H9 (cell line): Measurements from ENCODE around the gene GPAT3. TPM values are rescaled to one million over a fixed set of nuclear protein-coding genes. Genes with fewer than 3 reads are reported as not detected.
A peak's percentile ranks its signal among the peaks of the same experiment; 100 is the strongest.

Experiments
- DNase-seq: peaks from one replicate; pipeline ENCODE4 v3.0.0-alpha.2; 2017
- H2AFZ ChIP-seq: one replicate; pipeline ENCODE4 v1.6.1; 2013; ENCODE audit warnings: mild to moderate bottlenecking, low read length, control low read depth, moderate library complexity
- H2AK5ac ChIP-seq: 2 replicates; pipeline ENCODE4 v1.6.1; 2013; ENCODE audit warnings: low read length, control low read depth, mixed read lengths; ENCODE audit not compliant: insufficient read length
- H2BK120ac ChIP-seq: one replicate; pipeline ENCODE4 v1.6.1; 2013; ENCODE audit warnings: low read depth, mild to moderate bottlenecking, low read length, control low read depth, inconsistent platforms; ENCODE audit not compliant: poor library complexity, severe bottlenecking
- H2BK12ac ChIP-seq: 2 replicates; pipeline ENCODE4 v1.6.1; 2013; ENCODE audit warnings: low read length, control low read depth, mixed read lengths, low read depth; ENCODE audit not compliant: insufficient read length
- H2BK15ac ChIP-seq: 2 replicates; pipeline ENCODE4 v1.6.1; 2013; ENCODE audit warnings: low read depth, low read length, control low read depth
- H2BK20ac ChIP-seq: one replicate; pipeline ENCODE4 v1.6.1; 2013; ENCODE audit warnings: low read depth, mild to moderate bottlenecking, low read length, control low read depth, inconsistent platforms; ENCODE audit not compliant: poor library complexity, severe bottlenecking
- H2BK5ac ChIP-seq: 2 replicates; pipeline ENCODE4 v1.6.1; 2013; ENCODE audit warnings: low read length, control low read depth, mixed read lengths; ENCODE audit not compliant: insufficient read length
- H3K14ac ChIP-seq: 2 replicates; pipeline ENCODE4 v1.6.1; 2013; ENCODE audit warnings: low read length, control low read depth; ENCODE audit not compliant: insufficient read depth
- H3K18ac ChIP-seq: 2 replicates; pipeline ENCODE4 v1.6.1; 2013; ENCODE audit warnings: low read depth, mild to moderate bottlenecking, mixed read lengths, low read length, control low read depth; ENCODE audit not compliant: insufficient read length
- H3K23ac ChIP-seq: 2 replicates; pipeline ENCODE4 v1.6.1; 2013; ENCODE audit warnings: low read length, control low read depth, mixed read lengths, low read depth; ENCODE audit not compliant: insufficient read length
- H3K23me2 ChIP-seq: 2 replicates; pipeline ENCODE4 v1.6.1; 2013; ENCODE audit warnings: low read depth, mild to moderate bottlenecking, mixed read lengths, low read length, control low read depth; ENCODE audit not compliant: insufficient read length, poor library complexity, severe bottlenecking
- H3K27ac ChIP-seq: 2 replicates; pipeline ENCODE4 v1.5.1; 2013; ENCODE audit warnings: low read length, control low read depth, mixed read lengths, low read depth; ENCODE audit not compliant: insufficient read length
- H3K27me3 ChIP-seq: 2 replicates; pipeline ENCODE4 v1.6.1; 2013; ENCODE audit warnings: low read length, control low read depth, inconsistent platforms; ENCODE audit not compliant: insufficient read depth
- H3K4ac ChIP-seq: 2 replicates; pipeline ENCODE4 v1.6.1; 2013; ENCODE audit warnings: low read depth, mild to moderate bottlenecking, control low read depth, inconsistent platforms, low read length, moderate library complexity
- H3K4me1 ChIP-seq: 2 replicates; pipeline ENCODE4 v1.6.1; 2013; ENCODE audit warnings: low read length, control low read depth, inconsistent platforms; ENCODE audit not compliant: insufficient read depth
- H3K4me2 ChIP-seq: 2 replicates; pipeline ENCODE4 v1.6.1; 2013; ENCODE audit warnings: low read length, control low read depth, mixed read lengths; ENCODE audit not compliant: insufficient read length, insufficient read depth
- H3K56ac ChIP-seq: 2 replicates; pipeline ENCODE4 v1.6.1; 2013; ENCODE audit warnings: low read depth, mild to moderate bottlenecking, mixed read lengths, low read length, control low read depth; ENCODE audit not compliant: insufficient read length
- H3K79me1 ChIP-seq: 2 replicates; pipeline ENCODE4 v1.6.1; 2013; ENCODE audit warnings: low read depth, mild to moderate bottlenecking, moderate library complexity, low read length, control low read depth, inconsistent platforms; ENCODE audit not compliant: insufficient read depth, poor library complexity, severe bottlenecking
- H3K79me2 ChIP-seq: 2 replicates; pipeline ENCODE4 v1.6.1; 2013; ENCODE audit warnings: low read length, control low read depth, inconsistent platforms; ENCODE audit not compliant: insufficient read depth
- H3K9ac ChIP-seq: 2 replicates; pipeline ENCODE4 v1.6.1; 2013; ENCODE audit warnings: low read length, control low read depth, mixed read lengths; ENCODE audit not compliant: insufficient read length; ENCODE audit errors: extremely low read depth
- H3K9me3 ChIP-seq: one replicate; pipeline ENCODE4 v1.6.1; 2013; ENCODE audit warnings: low read depth, low read length, inconsistent platforms; ENCODE audit not compliant: control insufficient read depth
- H3T11ph ChIP-seq: one replicate; pipeline ENCODE4 v1.6.1; 2013; ENCODE audit warnings: mild to moderate bottlenecking, low read length, control low read depth, inconsistent platforms
- H4K20me1 ChIP-seq: one replicate; pipeline ENCODE4 v1.6.1; 2013; ENCODE audit not compliant: control insufficient read depth, insufficient read length, insufficient read depth
- H4K5ac ChIP-seq: 2 replicates; pipeline ENCODE4 v1.6.1; 2013; ENCODE audit warnings: low read depth, mild to moderate bottlenecking, mixed read lengths, low read length, control low read depth; ENCODE audit not compliant: insufficient read length
- H4K8ac ChIP-seq: replicated peaks from 2 replicates; pipeline ENCODE4 v1.6.1; 2013; ENCODE audit warnings: low read length, control low read depth, mixed read lengths, low read depth; ENCODE audit not compliant: insufficient read length
- H4K91ac ChIP-seq: 2 replicates; pipeline ENCODE4 v1.6.1; 2013; ENCODE audit warnings: low read depth, mild to moderate bottlenecking, moderate library complexity, mixed read lengths, low read length, control low read depth; ENCODE audit not compliant: insufficient read length
- H3K27ac Mint-ChIP-seq, 3 experiments: 2 replicates in 2 of 3; 3 replicates in 1 of 3; pipeline ENCODE4 v1.8.0; 2020 to 2021; ENCODE audit warnings: mixed read lengths in 3 of 3, mild to moderate bottlenecking in 1 of 3, moderate library complexity in 1 of 3
- H3K27me3 Mint-ChIP-seq: 2 replicates; pipeline ENCODE4 v1.8.0; 2021; ENCODE audit warnings: low read depth, mild to moderate bottlenecking, moderate library complexity, mixed read lengths
- H3K36me3 Mint-ChIP-seq, 3 experiments: 2 replicates in 2 of 3; 3 replicates in 1 of 3; pipeline ENCODE4 v1.8.0; 2020 to 2021; ENCODE audit warnings: low read depth in 3 of 3, mixed read lengths in 3 of 3; ENCODE audit not compliant: insufficient read depth in 1 of 3
- H3K4me1 Mint-ChIP-seq, 2 experiments: 2 replicates each; pipeline ENCODE4 v1.8.0; 2020; ENCODE audit warnings: mixed read lengths in 2 of 2
- H3K4me3 Mint-ChIP-seq, 2 experiments: 2 replicates in 1 of 2; 3 replicates in 1 of 2; pipeline ENCODE4 v1.8.0; 2020 to 2021; ENCODE audit warnings: mild to moderate bottlenecking in 2 of 2, mixed read lengths in 2 of 2, moderate library complexity in 1 of 2
- H3K9me3 Mint-ChIP-seq, 2 experiments: 2 replicates in 1 of 2; 3 replicates in 1 of 2; pipeline ENCODE4 v1.8.0; 2020; ENCODE audit warnings: mild to moderate bottlenecking in 2 of 2, mixed read lengths in 2 of 2, moderate library complexity in 1 of 2
- WGBS: extraction: QIAGEN DNeasy Blood & Tissue Kit; methylation state at CpG from one replicate; pipeline ENCODE4 v1.1.7; 2013; ENCODE audit warnings: missing lambda C conversion rate, low lambda C conversion rate, mixed read lengths; ENCODE audit not compliant: insufficient read length; ENCODE audit errors: extremely low coverage; 5-methylcytosine and 5-hydroxymethylcytosine counted together
- total RNA-seq: library from RNA; stranded (reverse); gene quantifications from 2 replicates; pipeline ENCODE4 v1.2.1, GENCODE V29; 2021
- TF ChIP-seq, protein P1 (sequence below): fragments of 200-600 bp; sonication (generic); conservative IDR thresholded peaks from 3 replicates; pipeline ENCODE4 v1.8.0; 2021; ENCODE audit warnings: antibody characterized with exemption, mild to moderate bottlenecking

The GPAT3 gene
- total RNA-seq, 1 experiment from 2014 or later: 1.8 TPM

- Histone ChIP-seq H4K20me1 (no peaks in the 10 kb centered on the region), H4K91ac (no peak overlapping the region), H2AFZ (peak overlapping the region; percentile 95), H3K23ac (no peak overlapping the region), H4K5ac (no peak overlapping the region), H3K79me2 (no peaks in the 10 kb centered on the region), H2AK5ac (no peak overlapping the region), H3K4ac (no peak overlapping the region), H3K14ac (no peak overlapping the region), H3K9ac (no peak overlapping the region), H3K27ac (no peak overlapping the region), H3K56ac (no peak overlapping the region), H2BK120ac (no peak overlapping the region), H3T11ph (no peak overlapping the region), H4K8ac (no peak overlapping the region), H3K4me1 (no peaks in the 10 kb centered on the region), H3K9me3 (no peaks in the 10 kb centered on the region), H2BK15ac (no peak overlapping the region), H3K4me2 (no peak overlapping the region), H3K27me3 (no peaks in the 10 kb centered on the region), H2BK20ac (no peak overlapping the region), H2BK5ac (no peak overlapping the region), H3K79me1 (no peaks in the 10 kb centered on the region), H2BK12ac (no peak overlapping the region), H3K18ac (no peak overlapping the region), H3K23me2 (no peaks in the 10 kb centered on the region)
- TF ChIP-seq, protein P1, sequence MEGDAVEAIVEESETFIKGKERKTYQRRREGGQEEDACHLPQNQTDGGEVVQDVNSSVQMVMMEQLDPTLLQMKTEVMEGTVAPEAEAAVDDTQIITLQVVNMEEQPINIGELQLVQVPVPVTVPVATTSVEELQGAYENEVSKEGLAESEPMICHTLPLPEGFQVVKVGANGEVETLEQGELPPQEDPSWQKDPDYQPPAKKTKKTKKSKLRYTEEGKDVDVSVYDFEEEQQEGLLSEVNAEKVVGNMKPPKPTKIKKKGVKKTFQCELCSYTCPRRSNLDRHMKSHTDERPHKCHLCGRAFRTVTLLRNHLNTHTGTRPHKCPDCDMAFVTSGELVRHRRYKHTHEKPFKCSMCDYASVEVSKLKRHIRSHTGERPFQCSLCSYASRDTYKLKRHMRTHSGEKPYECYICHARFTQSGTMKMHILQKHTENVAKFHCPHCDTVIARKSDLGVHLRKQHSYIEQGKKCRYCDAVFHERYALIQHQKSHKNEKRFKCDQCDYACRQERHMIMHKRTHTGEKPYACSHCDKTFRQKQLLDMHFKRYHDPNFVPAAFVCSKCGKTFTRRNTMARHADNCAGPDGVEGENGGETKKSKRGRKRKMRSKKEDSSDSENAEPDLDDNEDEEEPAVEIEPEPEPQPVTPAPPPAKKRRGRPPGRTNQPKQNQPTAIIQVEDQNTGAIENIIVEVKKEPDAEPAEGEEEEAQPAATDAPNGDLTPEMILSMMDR: no peak
- no peaks in the 10 kb centered on the region for H3K27me3 Mint-ChIP-seq
- no peaks in the 10 kb centered on the region; a peak in 1 of 5 replicates for H3K9me3 Mint-ChIP-seq
- no peak overlapping the region for H3K27ac Mint-ChIP-seq
- no peak for DNase-seq
- WGBS: no CpG with 5 or more reads among the region's 1 CpG
- H3K4me3 Mint-ChIP-seq: no peak overlapping the region
- H3K4me1 Mint-ChIP-seq: no peaks in the 10 kb centered on the region
- H3K36me3 Mint-ChIP-seq: no peaks in the 10 kb centered on the region
Measured at GRCh38 chr4:83599183-83599582, 63.3 kb downstream of the GPAT3 start.
